Keratinocyte (primary cell): ENCODE data around the gene CPT1B.

ENCODE experiments used
- EZH2 ChIP-seq: IDR thresholded peaks from one replicate; pipeline ENCODE4 v1.6.1; 2012; ENCODE audit warnings: inconsistent platforms, mild to moderate bottlenecking, low read length, moderate library complexity
- TF ChIP-seq, protein P1 (sequence below), 3 experiments: IDR thresholded peaks in 1 of 3; conservative IDR thresholded peaks in 1 of 3; optimal IDR thresholded peaks in 1 of 3; 2 replicates in 2 of 3; 3 replicates in 1 of 3; pipeline versions ENCODE3 to v1.5.1; 2011; ENCODE audit warnings: low read length in 3 of 3, mild to moderate bottlenecking in 3 of 3, moderate library complexity in 2 of 3, control low read depth in 1 of 3, inconsistent platforms in 1 of 3; ENCODE audit not compliant: insufficient read depth in 2 of 3; ENCODE audit errors: extremely low read depth in 1 of 3

DNA sequence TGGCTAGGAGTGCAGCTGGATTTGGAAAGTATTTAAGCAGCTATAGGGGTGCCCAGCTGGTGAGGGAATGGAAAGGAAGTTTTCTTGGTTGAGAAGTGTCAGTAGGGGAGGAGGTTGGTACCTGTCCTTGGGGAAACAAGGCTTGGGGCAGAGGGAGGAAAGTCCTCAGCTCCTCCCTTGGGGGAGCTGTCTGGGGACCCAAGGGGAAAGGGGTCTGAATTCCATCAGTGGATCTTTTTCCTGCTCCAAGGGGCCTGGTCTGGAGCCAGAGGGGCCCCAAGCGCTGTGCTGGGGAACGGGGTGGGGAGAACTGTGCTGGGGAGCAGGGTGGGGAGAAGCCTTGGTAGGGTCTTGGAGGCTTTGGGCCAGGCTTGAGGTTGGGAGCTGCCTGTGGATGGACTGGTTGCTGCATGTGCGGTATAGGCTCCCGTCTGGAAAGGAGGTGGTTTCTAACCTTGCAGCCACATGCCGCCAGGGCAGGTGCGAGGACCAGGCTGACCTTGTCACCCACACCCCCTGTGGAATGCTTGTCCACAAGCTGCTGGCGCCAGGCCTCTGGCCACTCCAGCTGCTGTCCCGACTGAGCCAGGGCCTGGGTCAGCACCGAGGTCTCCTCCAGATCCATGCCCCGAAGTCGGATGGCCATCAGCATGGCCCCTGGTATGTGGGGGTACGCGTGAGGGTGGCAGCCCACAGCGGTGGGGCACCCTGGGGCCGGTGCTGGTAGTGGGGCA lies 49.4 kb downstream of the CPT1B start:
- TF ChIP-seq, protein P1, sequence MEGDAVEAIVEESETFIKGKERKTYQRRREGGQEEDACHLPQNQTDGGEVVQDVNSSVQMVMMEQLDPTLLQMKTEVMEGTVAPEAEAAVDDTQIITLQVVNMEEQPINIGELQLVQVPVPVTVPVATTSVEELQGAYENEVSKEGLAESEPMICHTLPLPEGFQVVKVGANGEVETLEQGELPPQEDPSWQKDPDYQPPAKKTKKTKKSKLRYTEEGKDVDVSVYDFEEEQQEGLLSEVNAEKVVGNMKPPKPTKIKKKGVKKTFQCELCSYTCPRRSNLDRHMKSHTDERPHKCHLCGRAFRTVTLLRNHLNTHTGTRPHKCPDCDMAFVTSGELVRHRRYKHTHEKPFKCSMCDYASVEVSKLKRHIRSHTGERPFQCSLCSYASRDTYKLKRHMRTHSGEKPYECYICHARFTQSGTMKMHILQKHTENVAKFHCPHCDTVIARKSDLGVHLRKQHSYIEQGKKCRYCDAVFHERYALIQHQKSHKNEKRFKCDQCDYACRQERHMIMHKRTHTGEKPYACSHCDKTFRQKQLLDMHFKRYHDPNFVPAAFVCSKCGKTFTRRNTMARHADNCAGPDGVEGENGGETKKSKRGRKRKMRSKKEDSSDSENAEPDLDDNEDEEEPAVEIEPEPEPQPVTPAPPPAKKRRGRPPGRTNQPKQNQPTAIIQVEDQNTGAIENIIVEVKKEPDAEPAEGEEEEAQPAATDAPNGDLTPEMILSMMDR (optimal IDR thresholded peaks at IDR 0.05 in 1 of 3, IDR thresholded peaks at IDR 0.05 in 1 of 3, conservative IDR thresholded peaks at IDR 0.05 in 1 of 3; ENCODE audit: extremely low read depth in 1 of 3, insufficient read depth in 2 of 3, low read length in 3 of 3) = no peak
- no peak for TF ChIP-seq EZH2
